ENCODE measurements around the gene IP6K3. TPM values are rescaled to one million over a fixed set of nuclear protein-coding genes. Genes with fewer than 3 reads are reported as not detected.

Gene IP6K3
- total and polyA plus RNA-seq, 12 donors: 0.06 to 1.6 (median 0.71) TPM; not detected in 3

GRCh38 chr6:33748841-33749240 lies 2.1 kb upstream of the IP6K3 start:
- peaks cover 3% of the 10 kb centered on the region for H3K27me3 ChIP-seq
- TF ChIP-seq POLR2A (IDR thresholded peaks at IDR 0.05) (no peak), CTCF (IDR thresholded peaks at IDR 0.05) (no peak)
- WGBS, 4 donors: 86 to 93% (median 89%) methylated on average over 1 to 4 of the region's 4 CpGs

GRCh38 chr6:33747823-33748222 lies 1.1 kb upstream of the IP6K3 start:
- Histone ChIP-seq H3K36me3 (replicated peaks in 1 of 2) (no peaks in the 10 kb centered on the region), H3K27ac (no peak overlapping the region), H3K27me3 (peaks cover 12% of the 10 kb centered on the region), H3K4me1 (replicated peaks in 1 of 2) (peaks cover 0 to 4% of the 10 kb centered on the region in 2 donors), H3K9me3 (replicated peaks in 1 of 3) (no peaks in the 10 kb centered on the region), H3K4me3 (no peak overlapping the region)
- WGBS, 4 donors: 86 to 95% (median 89%) methylated on average over 3 to 5 of the region's 5 CpGs
- no peak for DNase-seq
- intact Hi-C loops (cut with DNase I): no loop called here
- TF ChIP-seq POLR2A (IDR thresholded peaks at IDR 0.05) (no peak), CTCF (IDR thresholded peaks at IDR 0.05) (no peak)

More at GRCh38 chr6:33748841-33749240, 2.1 kb upstream of the IP6K3 start:
- Histone ChIP-seq H3K36me3 (replicated peaks in 1 of 2) (no peaks in the 10 kb centered on the region), H3K4me1 (replicated peaks in 1 of 2) (peaks cover 0 to 4% of the 10 kb centered on the region in 2 donors), H3K9me3 (replicated peaks in 1 of 3) (no peaks in the 10 kb centered on the region), H3K4me3 (no peak overlapping the region), H3K27ac (no peak overlapping the region)
- intact Hi-C loops (cut with DNase I): no loop called here
- DNase-seq: no peak

- DNase-seq: no peak
- Histone ChIP-seq H3K27ac (peak overlapping the region in 2 of 5 donors; percentile 61 to 72), H3K4me1 (replicated peaks in 1 of 2) (peaks cover 0 to 4% of the 10 kb centered on the region in 2 donors), H3K4me3 (no peak overlapping the region), H3K27me3 (peaks cover 20% of the 10 kb centered on the region), H3K36me3 (replicated peaks in 1 of 2) (no peaks in the 10 kb centered on the region), H3K9me3 (replicated peaks in 1 of 3) (no peaks in the 10 kb centered on the region)
- TF ChIP-seq POLR2A (IDR thresholded peaks at IDR 0.05) (no peak), CTCF (IDR thresholded peaks at IDR 0.05) (no peak)
- WGBS, 4 donors: 21 to 53% (median 50%) methylated on average over 4 to 14 of the region's 14 CpGs
- intact Hi-C loops (cut with DNase I): no loop called here
Observed at GRCh38 chr6:33746036-33746600, 587 bp downstream of the IP6K3 start.

- intact Hi-C loops (cut with DNase I): no loop called here
- Histone ChIP-seq H3K9me3 (replicated peaks in 1 of 3) (no peaks in the 10 kb centered on the region), H3K36me3 (replicated peaks in 1 of 2) (no peaks in the 10 kb centered on the region), H3K4me3 (no peak overlapping the region), H3K4me1 (replicated peaks in 1 of 2) (peaks cover 0 to 4% of the 10 kb centered on the region in 2 donors), H3K27ac (peak overlapping the region in 2 of 5 donors; percentile 61 to 72), H3K27me3 (peaks cover 20% of the 10 kb centered on the region)
- no peak for DNase-seq
- TF ChIP-seq POLR2A (IDR thresholded peaks at IDR 0.05) (no peak), CTCF (IDR thresholded peaks at IDR 0.05) (no peak)
- 73 to 80% (median 75%) methylated on average over 7 of the region's 7 CpGs for WGBS, 4 donors
Observed at GRCh38 chr6:33745548-33745947, 1.2 kb downstream of the IP6K3 start.

All from adrenal gland (tissue), 12 donors.